ENCODE measurements around the gene ZWILCH.

GRCh38 chr15:66488525-66488924, 16.6 kb upstream of the ZWILCH start:
- TF ChIP-seq, protein P1, sequence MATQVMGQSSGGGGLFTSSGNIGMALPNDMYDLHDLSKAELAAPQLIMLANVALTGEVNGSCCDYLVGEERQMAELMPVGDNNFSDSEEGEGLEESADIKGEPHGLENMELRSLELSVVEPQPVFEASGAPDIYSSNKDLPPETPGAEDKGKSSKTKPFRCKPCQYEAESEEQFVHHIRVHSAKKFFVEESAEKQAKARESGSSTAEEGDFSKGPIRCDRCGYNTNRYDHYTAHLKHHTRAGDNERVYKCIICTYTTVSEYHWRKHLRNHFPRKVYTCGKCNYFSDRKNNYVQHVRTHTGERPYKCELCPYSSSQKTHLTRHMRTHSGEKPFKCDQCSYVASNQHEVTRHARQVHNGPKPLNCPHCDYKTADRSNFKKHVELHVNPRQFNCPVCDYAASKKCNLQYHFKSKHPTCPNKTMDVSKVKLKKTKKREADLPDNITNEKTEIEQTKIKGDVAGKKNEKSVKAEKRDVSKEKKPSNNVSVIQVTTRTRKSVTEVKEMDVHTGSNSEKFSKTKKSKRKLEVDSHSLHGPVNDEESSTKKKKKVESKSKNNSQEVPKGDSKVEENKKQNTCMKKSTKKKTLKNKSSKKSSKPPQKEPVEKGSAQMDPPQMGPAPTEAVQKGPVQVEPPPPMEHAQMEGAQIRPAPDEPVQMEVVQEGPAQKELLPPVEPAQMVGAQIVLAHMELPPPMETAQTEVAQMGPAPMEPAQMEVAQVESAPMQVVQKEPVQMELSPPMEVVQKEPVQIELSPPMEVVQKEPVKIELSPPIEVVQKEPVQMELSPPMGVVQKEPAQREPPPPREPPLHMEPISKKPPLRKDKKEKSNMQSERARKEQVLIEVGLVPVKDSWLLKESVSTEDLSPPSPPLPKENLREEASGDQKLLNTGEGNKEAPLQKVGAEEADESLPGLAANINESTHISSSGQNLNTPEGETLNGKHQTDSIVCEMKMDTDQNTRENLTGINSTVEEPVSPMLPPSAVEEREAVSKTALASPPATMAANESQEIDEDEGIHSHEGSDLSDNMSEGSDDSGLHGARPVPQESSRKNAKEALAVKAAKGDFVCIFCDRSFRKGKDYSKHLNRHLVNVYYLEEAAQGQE (IDR thresholded peaks at IDR 0.05; ENCODE audit: insufficient read depth in 1 of 2, low read depth in 2 of 2, low read length in 2 of 2), result no peak
- no peak for TF ChIP-seq POLR2AphosphoS5 (IDR thresholded peaks at IDR 0.05; ENCODE audit: low read depth, low read length)
- TF ChIP-seq SIN3A (IDR thresholded peaks at IDR 0.05; ENCODE audit: borderline replicate concordance, insufficient read depth, low read length), result no peak
- TF ChIP-seq FOXP2 (optimal IDR thresholded peaks at IDR 0.05; ENCODE audit: borderline replicate concordance, extremely low read depth, extremely low read length, insufficient read depth), result no peak
